ENCODE data around the gene MZT2B.
"Not testable (repeated sequence)": the region's sequence is repeated elsewhere in the genome, so short reads cannot be mapped to it uniquely, and the experiment has no call there.

MZT2B gene

GRCh38 chr2:130181880-130182682 is at the start of gene MZT2B:
Gene MZT2B, plus strand, starts transcription at chr2:130182262. Its CDS starts 21 bp downstream, at chr2:130182283.
- DNase-seq (ENCODE audit: low read depth), result peak; percentile 88

DNA sequence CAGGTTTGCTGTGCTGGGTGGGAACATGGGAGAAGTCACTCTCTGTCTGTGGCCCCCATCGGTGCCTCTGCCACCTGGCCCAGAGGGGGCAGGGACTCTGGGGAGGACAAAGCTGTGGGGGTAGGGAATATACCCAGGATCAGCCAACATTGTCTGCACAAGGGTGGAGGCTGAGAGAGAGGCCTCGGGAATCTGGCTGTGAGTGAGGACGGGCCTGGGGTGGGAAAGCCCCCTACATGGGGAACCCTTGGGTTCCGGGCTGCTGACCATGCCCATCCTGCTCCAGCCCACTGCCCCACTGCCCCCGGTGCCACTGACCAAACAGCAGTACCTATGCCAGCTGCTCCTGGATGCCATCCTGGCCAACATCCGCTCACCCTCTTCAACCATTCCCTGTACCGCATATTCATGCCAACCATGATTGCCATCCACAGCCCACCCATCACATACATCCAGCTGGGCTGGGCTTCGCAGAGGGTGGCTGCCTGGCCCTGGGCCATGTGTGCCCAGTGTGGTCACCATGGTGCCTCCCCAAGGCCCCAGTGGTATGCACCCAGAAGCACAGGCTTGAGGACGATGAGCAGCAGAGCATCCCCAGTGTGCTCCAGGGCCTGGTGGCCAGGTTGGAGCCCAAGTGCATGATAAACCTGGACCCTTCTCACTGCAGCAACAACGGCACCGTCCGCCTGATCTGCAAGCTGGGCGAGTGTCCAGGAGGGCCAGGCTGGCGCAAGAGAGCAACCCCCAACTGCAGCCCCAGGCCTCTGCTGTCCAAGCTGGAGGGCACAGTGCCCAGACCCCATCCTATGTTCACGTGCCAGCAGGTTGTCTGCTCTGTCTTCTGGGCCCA is 46.1 kb upstream of the MZT2B start:
- no peak for DNase-seq (ENCODE audit: low read depth)

DNA sequence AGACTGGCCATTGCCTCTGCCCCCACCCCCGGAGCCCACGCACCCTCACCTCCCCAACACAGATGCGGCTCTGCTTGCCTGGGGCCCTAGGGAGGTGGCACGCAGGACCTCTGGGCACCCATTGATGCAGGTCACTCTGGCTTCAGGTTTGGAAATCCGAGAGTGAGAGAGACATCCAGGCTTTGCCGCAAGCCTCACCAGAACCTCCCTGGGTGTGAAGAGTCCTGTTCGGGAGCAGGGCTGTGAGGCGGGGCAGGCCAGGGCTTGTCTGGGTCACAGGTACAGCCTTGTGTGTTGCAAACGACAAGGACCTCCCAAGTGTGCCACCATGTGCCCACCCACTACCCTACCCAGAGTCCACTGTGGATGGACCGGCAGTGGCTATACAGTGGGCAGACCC is 45.5 kb upstream of the MZT2B start:
- not testable (repeated sequence) for DNase-seq (ENCODE audit: low read depth)

GRCh38 chr2:130137118-130137517 is 44.9 kb upstream of the MZT2B start:
- not testable (repeated sequence) for DNase-seq (ENCODE audit: low read depth)

- not testable (repeated sequence) for DNase-seq (ENCODE audit: low read depth)
Measured at GRCh38 chr2:130138326-130138725, 43.7 kb upstream of the MZT2B start.

DNA sequence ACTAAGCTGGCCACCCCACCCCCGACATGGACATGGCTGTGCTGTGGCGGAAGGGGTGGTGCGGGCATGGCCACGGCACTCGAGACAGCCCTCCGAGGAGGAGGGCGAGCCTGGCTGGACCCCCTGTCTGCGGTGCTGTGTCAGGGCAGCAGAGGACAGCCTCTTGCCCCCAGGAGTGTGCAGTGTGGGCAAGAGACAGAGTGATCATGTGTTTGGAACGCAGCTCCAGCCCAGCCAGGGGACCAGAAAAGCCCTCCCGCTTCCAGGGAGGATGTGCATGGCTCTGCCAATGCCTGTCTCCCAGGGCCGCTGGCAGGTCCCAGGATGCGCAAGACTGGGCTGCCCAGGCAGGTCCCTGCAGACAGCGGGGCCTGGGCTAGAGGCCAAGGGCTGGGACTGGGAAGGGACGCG is 43.2 kb upstream of the MZT2B start:
- not testable (repeated sequence) for DNase-seq (ENCODE audit: low read depth)

DNA sequence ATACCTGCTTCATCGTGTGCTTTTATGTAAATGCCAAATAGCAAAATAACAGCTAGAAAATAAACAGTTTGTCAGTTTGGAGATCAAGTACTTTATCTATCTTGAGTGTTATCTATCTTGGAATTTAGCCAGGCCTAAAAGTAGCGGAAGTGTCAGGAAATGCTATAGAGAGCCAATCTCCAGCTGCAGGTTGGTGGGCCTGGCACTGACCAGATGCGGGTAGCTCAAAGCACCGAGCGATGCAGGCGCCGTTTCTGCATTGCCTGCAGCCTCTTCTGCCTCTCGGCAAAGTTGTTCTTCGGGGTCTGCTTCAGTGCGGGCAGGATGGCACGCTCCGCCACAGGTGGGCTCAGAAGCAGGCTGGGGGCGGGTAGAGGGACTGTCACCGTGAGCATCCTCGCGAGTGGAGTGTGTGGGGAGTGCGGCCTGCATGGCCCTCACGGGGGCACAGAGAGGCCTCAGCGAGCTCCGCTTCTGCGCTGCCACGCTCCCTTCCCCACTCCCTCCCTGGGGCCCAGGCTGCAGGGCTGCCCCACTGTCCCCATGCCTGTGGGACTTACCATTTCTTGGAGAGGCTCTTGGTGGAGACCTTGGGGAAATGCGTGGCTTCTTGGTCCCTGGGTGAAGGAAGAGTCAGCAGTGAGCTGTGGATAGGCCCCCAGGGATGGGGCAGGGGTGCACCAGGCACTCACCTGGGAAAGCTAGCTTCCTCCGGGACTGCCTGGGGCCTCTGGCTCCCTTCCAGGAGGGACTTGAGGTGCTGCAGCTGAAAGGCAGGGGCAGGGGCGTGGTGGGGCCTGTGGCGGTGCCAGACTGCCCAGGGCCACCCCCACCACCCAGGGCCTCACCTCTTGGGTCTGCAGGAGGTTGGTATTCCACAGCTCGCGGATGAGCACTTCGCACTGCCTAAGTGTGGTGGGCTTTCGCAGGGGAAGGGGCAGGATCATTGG is 42.5 kb upstream of the MZT2B start:
- DNase-seq (ENCODE audit: low read depth), result not testable (repeated sequence)

- DNase-seq (ENCODE audit: low read depth), result not testable (repeated sequence)
Measured at GRCh38 chr2:130140516-130140915, 41.5 kb upstream of the MZT2B start.

DNA sequence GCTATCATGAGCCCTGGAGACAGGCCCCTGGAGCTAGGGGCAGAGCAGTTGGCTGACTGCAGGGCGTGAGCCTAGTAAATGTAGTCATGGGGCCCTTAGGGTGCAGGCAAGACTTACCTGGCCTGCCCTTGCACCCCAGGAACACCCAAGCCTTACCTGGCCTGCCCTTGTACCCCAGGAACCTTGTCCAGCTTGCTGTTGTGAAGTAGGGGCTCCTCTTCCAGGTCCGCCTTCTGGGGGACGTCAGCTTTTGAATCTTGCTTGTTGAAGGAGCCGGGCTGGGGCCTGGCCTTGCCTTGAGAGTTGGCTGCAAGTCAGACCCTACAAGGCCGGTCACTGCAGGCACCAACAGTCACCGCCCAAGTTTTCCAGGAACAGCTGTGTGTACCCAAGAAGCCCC is 41.1 kb upstream of the MZT2B start:
- DNase-seq (ENCODE audit: low read depth), result not testable (repeated sequence)

- not testable (repeated sequence) for DNase-seq (ENCODE audit: low read depth)
Measured at GRCh38 chr2:130141645-130142370, 40.3 kb upstream of the MZT2B start.

DNA sequence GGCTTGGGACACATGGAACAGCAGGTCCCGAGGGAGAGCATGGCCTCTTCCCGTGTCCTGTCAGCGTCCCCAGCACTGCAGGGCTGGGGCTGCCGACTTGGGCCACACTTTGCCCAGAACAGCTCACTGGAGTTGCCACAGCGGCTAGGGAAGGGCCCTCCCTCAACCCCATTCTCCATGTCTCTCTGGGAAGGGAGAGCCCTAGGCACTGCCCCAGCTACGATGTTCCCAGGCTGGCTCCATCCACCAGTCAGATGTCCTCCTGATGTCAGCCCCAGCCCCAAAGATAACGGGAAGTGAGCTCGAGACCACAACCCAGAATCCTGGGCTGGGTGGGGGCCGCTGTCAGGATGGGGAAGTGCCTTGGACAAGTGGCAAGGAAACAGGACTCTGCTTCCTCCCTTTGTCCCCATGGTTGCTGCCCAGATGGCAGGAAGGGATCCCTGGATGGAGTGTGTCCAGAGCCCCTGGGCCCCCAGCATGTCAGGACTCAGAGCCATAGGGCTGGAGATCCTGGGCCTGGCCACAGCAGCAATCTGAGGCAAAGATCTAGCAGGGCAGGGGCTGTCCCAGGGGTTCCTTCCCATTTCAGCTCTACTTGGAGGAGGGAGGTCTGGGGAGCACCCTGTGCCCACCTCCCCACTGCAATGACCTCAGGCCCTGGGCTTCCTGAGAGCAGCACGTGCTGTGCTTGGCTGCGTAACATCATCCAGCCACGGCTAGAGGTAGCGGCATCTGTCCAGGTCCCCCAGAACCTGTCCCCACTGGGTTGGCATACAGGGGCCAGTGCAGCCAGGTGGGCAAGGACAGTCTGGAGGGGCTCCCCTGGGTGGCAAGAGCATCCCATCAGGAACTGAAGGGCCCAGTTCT is 39.4 kb upstream of the MZT2B start:
- DNase-seq (ENCODE audit: low read depth), result not testable (repeated sequence)

DNA sequence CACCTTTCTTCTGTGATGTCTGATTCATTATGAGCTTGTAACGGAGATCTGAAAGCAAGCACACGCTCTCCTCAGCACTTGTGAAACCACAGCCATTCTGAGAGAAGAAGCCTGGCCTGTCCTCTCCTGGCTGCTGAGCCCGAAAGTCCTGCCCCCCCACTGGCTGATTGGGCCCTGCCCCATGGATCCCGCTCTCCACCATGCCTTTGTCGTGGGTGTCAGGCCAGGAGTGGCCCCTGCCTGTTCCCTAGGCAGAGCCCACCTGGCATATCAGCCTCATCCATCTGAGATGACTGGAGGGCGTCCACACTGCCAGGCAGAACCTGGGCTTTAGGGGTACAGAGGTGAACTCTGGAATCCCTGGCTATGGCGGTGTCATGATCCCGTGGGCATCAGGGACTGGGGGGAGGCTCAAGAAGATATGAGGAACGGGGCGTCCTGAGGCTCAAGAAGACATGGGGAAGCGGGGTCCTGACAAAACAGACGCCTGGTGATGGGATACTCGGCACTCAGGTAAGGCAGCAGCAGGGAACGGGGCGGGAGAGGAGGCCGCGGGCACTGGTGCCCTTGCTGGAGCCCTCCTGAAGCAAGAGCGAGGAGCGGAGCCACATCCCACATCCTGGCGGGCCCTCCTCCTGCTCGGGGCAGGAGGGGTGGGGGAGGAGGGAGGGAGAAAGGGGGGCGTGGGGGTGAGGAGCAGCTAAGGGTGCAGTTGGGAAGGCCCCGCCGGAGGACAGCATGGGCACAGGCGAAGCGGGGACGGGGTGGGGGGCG is 38.6 kb upstream of the MZT2B start:
- DNase-seq (ENCODE audit: low read depth), result not testable (repeated sequence)

- DNase-seq (ENCODE audit: low read depth), result peak; percentile 33
Measured at GRCh38 chr2:130145006-130145414, 37.1 kb upstream of the MZT2B start, which contains the start of gene CCDC74B. Gene CCDC74B, minus strand, starts transcription at chr2:130145112. Its CDS starts 116 bp downstream, at chr2:130144996.

DNA sequence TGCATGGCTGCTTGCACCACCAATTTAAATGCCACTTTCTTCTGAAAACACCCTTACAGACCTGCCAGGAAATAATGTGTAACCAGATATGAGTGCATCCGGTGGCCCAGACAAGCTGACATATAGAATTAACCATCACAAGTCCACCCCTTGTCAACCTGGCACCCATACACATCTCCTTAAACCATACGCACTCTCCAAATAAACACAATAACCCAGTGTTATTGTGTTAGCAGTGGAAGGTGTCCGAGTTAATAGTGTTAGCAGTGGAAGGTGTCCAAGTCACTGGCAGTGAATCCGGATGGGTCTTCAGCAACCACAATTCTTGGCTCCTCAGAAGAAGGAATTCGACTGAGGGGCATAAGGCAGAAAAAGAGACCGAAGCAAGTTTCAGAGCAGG is 33.5 kb upstream of the MZT2B start:
- DNase-seq (ENCODE audit: low read depth), result not testable (repeated sequence)

DNA sequence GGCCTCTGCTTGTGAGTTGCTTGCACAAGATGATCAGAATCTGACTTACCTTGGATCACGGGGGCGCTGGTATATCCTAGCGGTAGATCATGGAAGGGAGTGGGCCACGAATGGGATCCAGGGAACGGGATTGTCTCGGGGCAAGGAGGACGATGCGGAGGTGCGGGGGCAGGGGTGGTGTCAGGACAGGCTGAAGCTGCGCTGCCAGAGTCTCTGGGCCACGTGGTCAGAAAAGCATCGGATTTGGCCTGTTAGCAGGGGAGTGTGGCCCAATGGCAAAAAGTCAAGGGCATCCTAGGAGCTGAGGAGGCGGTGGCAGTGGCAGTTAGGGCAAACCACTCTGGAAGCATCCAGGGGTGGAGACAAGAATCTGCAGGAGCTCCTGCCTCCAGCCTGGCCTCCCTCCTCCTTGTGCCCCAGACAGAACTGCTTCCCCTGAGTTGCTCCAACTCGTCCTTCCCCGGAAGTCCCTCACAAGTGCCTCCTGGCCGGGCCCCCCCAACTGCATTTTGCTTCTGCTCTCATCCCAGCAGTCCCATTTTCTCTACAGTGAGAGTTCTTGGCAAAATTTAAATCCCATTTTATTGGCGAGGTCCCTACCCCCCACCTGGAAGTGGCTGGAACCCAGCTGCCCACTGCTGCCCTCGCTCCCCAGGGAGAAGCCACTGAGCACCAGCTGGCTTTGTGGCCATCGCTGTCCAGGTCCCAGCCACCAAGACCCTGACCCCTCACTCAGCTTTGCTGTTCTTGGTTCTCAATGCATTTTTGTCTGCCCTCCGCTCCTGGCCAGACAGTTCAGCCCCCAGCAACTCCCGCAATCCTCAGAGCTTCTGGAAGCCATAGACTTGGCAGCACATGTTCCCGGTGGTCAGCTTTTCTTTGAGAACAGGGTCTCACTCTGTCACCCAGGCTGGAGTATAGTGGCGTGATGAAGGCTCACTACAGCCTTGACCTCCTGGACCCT is 31.6 kb upstream of the MZT2B start:
- DNase-seq (ENCODE audit: low read depth), result no peak

- DNase-seq (ENCODE audit: low read depth), result not testable (repeated sequence)
Measured at GRCh38 chr2:130151145-130151512, 30.9 kb upstream of the MZT2B start.

- not testable (repeated sequence) for DNase-seq (ENCODE audit: low read depth)
Measured at GRCh38 chr2:130152136-130152815, 29.8 kb upstream of the MZT2B start.

Data from activated T-helper 1 cell treated with Interleukin-2 at 50 U/mL for 16 hours (primary cell).